Esophagus muscularis mucosa (tissue), 4 donors: Measurements from ENCODE around the gene UCN3. TPM values are rescaled to one million over a fixed set of nuclear protein-coding genes. Genes with fewer than 3 reads are reported as not detected.

Experiments
- DNase-seq: peaks from one replicate; pipeline ENCODE4 v3.0.0-alpha.2; 2017; ENCODE audit errors: extremely low spot score
- H3K27ac ChIP-seq, 4 donors: fragments of 200-600 bp; sonication (generic); replicated peaks in 1 of 4; 1 replicate in 3 of 4; 2 replicates in 1 of 4; pipeline ENCODE4 v1.5.1; 2016 to 2019; ENCODE audit warnings: mild to moderate bottlenecking in 1 of 4
- H3K27me3 ChIP-seq, 4 donors: fragments of 200-600 bp; sonication (generic); one replicate each; pipeline versions ENCODE4 v1.5.1 to v1.6.0; 2016 to 2019
- H3K36me3 ChIP-seq, 4 donors: fragments of 200-600 bp; sonication (generic); one replicate each; pipeline ENCODE4 v1.5.1; 2016 to 2019
- H3K4me1 ChIP-seq, 4 donors: fragments of 200-600 bp; sonication (generic); one replicate each; pipeline ENCODE4 v1.5.1; 2016 to 2019
- H3K4me3 ChIP-seq, 4 donors: fragments of 200-600 bp; sonication (generic); 1 replicate in 2 of 4; 2 replicates in 2 of 4; pipeline ENCODE4 v1.5.1; 2016 to 2019; ENCODE audit warnings: mild to moderate bottlenecking in 4 of 4, moderate library complexity in 1 of 4
- H3K9me3 ChIP-seq, 4 donors: fragments of 200-600 bp; sonication (generic); 1 replicate in 3 of 4; 2 replicates in 1 of 4; pipeline ENCODE4 v1.5.1; 2016 to 2019
- EP300 ChIP-seq: sonication (generic); formaldehyde crosslinking; IDR thresholded peaks from one replicate; pipeline ENCODE4 v1.6.1; 2017; ENCODE audit warnings: antibody characterized with exemption
- POLR2A ChIP-seq: fragments of 450-650 bp; IDR thresholded peaks from one replicate; pipeline ENCODE4 v1.6.1; 2017; ENCODE audit warnings: antibody characterized with exemption, moderate library complexity, mild to moderate bottlenecking, low read depth
- POLR2AphosphoS5 ChIP-seq, 2 donors: sonication (generic); formaldehyde crosslinking; IDR thresholded peaks; one replicate each; pipeline ENCODE4 v1.6.1; 2017; ENCODE audit warnings: antibody characterized with exemption in 2 of 2
- WGBS: methylation state at CpG from one replicate; pipeline ENCODE4 v1.1.5; 2018; 5-methylcytosine and 5-hydroxymethylcytosine counted together
- intact Hi-C: fragments of 100-400 bp; cut with DNase I; formaldehyde crosslinking; loops from one replicate; pipeline ENCODE4 v1.15.1; 2023
- total RNA-seq, 4 donors: library from RNA; depleted of rRNA; stranded (reverse); fragments of >200 nt; gene quantifications; one replicate each; pipeline versions ENCODE4 v1.1.0 to v1.2.1, GENCODE V29; 2016
- TF ChIP-seq, protein P1 (sequence below), 3 experiments: fragments of 200-600 bp in 2 of 3; fragments of 450-650 bp in 1 of 3; sonication (generic) in 2 of 3; IDR thresholded peaks; one replicate each; pipeline ENCODE4 v1.5.1; 2017 to 2019; ENCODE audit warnings: antibody characterized with exemption in 3 of 3, mild to moderate bottlenecking in 2 of 3, moderate library complexity in 1 of 3

UCN3 gene
- total RNA-seq, 4 donors from 2014 or later = not detected

DNA sequence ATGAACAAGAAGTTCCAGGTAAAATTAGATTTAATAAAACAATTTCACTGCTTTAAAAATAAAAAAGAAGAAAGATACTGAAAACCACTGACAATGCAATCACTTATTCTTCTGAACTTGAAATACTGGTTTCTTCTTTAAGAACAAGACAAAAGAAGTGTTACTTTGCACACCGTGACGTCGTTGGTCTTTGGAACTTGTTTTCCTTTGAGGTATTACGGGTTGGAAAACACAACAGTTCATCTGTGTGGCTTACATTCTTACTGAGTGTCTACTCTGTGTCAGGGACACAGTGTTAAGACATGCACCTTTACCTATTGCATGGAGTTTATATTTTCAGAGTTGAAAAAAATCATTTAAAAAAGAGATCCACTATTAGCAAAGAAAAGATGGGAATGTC lies 41.3 kb upstream of the UCN3 start:
- Histone ChIP-seq H3K4me3 (no peak overlapping the region), H3K36me3 (no peaks in the 10 kb centered on the region), H3K9me3 (no peaks in the 10 kb centered on the region), H3K27me3 (no peaks in the 10 kb centered on the region), H3K4me1 (no peaks in the 10 kb centered on the region), H3K27ac (no peak overlapping the region)
- no peak for DNase-seq
- intact Hi-C loops = no loop called here
- no peak for TF ChIP-seq EP300
- TF ChIP-seq POLR2AphosphoS5 (IDR thresholded peaks at IDR 0.05) = no peak
- TF ChIP-seq, protein P1, sequence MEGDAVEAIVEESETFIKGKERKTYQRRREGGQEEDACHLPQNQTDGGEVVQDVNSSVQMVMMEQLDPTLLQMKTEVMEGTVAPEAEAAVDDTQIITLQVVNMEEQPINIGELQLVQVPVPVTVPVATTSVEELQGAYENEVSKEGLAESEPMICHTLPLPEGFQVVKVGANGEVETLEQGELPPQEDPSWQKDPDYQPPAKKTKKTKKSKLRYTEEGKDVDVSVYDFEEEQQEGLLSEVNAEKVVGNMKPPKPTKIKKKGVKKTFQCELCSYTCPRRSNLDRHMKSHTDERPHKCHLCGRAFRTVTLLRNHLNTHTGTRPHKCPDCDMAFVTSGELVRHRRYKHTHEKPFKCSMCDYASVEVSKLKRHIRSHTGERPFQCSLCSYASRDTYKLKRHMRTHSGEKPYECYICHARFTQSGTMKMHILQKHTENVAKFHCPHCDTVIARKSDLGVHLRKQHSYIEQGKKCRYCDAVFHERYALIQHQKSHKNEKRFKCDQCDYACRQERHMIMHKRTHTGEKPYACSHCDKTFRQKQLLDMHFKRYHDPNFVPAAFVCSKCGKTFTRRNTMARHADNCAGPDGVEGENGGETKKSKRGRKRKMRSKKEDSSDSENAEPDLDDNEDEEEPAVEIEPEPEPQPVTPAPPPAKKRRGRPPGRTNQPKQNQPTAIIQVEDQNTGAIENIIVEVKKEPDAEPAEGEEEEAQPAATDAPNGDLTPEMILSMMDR (IDR thresholded peaks at IDR 0.05) = no peak
- TF ChIP-seq POLR2A = no peak
- WGBS = 87% methylated on average over 4 of the region's 4 CpGs

DNA sequence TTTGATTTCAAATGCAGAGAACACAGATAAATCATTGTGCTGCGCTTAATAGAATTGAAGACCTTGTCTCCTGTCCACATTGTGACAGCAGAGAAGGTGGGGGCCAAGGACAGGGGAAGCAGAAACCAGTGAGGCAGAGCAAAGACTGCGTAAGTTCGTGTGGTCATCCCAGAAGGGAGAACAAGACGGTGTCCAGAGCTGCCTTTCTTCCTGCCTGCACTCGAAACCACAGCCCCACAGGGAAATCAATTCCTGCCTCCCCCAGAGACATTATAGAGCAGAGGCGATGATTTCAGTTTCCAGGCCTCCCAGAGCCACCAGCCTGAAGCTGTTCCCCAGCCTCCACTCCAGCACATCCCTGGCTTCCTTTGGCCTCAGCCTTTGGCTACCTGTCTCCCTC lies 39.7 kb upstream of the UCN3 start:
- WGBS = 60% methylated on average over 6 of the region's 6 CpGs
- intact Hi-C loops = no loop called here

DNA sequence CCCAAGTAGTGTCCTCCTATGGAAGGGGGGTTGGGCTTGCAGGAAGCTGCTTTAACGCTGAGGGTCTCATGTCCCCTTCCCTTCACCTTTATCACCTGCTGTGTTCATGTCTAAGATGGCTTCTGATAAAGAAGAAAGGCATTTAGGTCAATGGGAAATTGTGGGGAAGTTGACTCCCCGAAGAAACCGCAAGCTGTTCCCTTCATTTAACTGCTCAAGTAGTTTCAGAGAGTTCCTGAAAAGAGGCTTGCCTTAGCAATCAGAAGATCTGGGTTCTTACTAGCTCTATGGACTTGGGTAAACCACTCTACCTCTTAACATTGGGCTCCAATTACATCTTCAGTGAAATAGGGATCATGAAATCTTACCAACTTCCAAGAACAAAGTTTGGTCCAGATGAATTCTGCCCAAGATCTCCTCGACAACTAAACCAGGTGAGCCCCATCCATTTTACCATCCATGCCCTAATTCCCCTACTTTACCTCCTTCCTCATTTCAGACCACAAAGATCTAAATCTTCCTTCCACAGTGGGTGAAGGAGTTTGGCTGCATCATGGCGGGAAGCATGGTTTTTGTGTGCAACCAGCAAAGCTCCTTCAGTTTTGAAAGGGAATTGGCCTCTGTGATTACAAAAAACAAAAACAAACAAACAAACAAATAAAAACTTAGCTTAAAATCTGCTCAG lies 30.4 kb upstream of the UCN3 start:
- 65% methylated on average over 5 of the region's 5 CpGs for WGBS
- DNase-seq = no peak
- intact Hi-C loops = no loop called here
- H3K36me3 ChIP-seq = no peaks in the 10 kb centered on the region
- no peaks in the 10 kb centered on the region for H3K4me1 ChIP-seq
- TF ChIP-seq POLR2AphosphoS5 (IDR thresholded peaks at IDR 0.05) = no peak
- TF ChIP-seq, protein P1 (IDR thresholded peaks at IDR 0.05) = no peak
- TF ChIP-seq EP300 = no peak
- TF ChIP-seq POLR2A = no peak
- H3K4me3 ChIP-seq = no peak overlapping the region
- H3K27me3 ChIP-seq = peaks cover 0 to 19% (median 0%) of the 10 kb centered on the region in 4 donors
- no peak overlapping the region for H3K27ac ChIP-seq
- H3K9me3 ChIP-seq = no peaks in the 10 kb centered on the region

More for the DNA sequence above, 39.7 kb upstream of the UCN3 start:
- TF ChIP-seq EP300 = no peak
- Histone ChIP-seq H3K27me3 (peaks cover 0 to 2% (median 0%) of the 10 kb centered on the region in 4 donors), H3K9me3 (no peaks in the 10 kb centered on the region), H3K36me3 (no peaks in the 10 kb centered on the region), H3K4me3 (no peak overlapping the region), H3K27ac (no peak overlapping the region), H3K4me1 (no peaks in the 10 kb centered on the region)
- DNase-seq = no peak

DNA sequence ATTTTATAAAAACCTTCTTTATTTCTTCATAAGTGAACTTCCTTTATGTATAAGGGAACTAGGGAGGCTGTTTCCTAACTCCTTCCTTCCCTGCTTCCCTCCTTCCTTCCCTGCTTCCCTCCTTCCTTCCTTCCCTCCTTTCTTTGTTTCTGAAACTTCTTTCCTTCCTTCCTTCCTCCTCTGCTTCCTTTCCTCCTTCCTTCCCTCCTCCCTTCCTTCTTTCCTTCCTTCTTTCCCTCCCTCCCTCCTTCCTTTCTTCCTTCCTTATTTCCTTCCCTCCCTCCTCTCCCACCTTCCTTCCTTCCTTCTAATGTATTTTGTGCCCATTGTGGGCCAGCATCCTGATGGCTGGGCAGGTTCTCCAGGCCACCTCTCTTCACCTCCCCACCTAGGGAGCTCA lies 26.8 kb upstream of the UCN3 start:
- intact Hi-C loops = no loop called here
- Histone ChIP-seq H3K4me1 (no peaks in the 10 kb centered on the region), H3K27me3 (peaks cover 0 to 12% (median 0%) of the 10 kb centered on the region in 4 donors), H3K4me3 (no peak overlapping the region), H3K36me3 (no peaks in the 10 kb centered on the region), H3K27ac (no peak overlapping the region), H3K9me3 (no peaks in the 10 kb centered on the region)
- TF ChIP-seq, protein P1 (IDR thresholded peaks at IDR 0.05) = no peak
- TF ChIP-seq EP300 (no peak), POLR2A (no peak), POLR2AphosphoS5 (IDR thresholded peaks at IDR 0.05) (no peak)
- no peak for DNase-seq

DNA sequence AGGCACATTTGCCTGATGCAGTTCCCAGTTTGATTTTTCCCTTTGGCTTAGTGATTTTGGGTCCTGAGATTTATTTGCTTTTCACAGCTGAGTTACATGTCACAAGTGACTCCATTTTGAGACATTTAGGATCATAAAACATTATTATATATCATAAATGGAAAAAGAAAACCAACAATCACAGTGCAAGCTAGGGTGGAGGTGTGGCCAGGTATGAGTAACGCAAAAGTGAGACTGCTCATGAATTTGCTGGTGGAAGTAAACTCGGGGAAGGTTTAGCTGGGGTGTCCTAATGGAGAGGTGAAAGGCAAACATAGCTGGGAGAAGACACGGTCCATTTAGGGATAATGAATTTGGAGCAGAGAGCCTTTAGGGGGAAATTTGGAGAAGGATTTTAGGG lies 21.7 kb upstream of the UCN3 start:
- DNase-seq = no peak
- TF ChIP-seq EP300 (no peak), POLR2AphosphoS5 (IDR thresholded peaks at IDR 0.05) (no peak), POLR2A (no peak)
- TF ChIP-seq, protein P1 (IDR thresholded peaks at IDR 0.05) = no peak
- Histone ChIP-seq H3K9me3 (no peaks in the 10 kb centered on the region), H3K4me3 (no peak overlapping the region), H3K4me1 (no peaks in the 10 kb centered on the region), H3K27me3 (peaks cover 0 to 5% (median 0%) of the 10 kb centered on the region in 4 donors), H3K27ac (no peak overlapping the region), H3K36me3 (no peaks in the 10 kb centered on the region)
- WGBS = 91% methylated on average over 3 of the region's 3 CpGs
- intact Hi-C loops = no loop called here
